HEK293T (cell line): ENCODE data around the gene EPRS1.

Experiments
- CTBP1 ChIP-seq: fragments of 450-650 bp; IDR thresholded peaks from 2 replicates; pipeline ENCODE4 v1.6.1; 2016; ENCODE audit warnings: borderline replicate concordance
- TARDBP ChIP-seq: fragments of 450-650 bp; IDR thresholded peaks from 2 replicates; pipeline ENCODE4 v1.6.1; 2016

GRCh38 chr1:220084460-220084859 lies 38.2 kb upstream of the EPRS1 start:
- no peak for TF ChIP-seq CTBP1
- no peak for TF ChIP-seq TARDBP
